WTC11 (cell line): ENCODE results near the gene CDK8. TPM values are rescaled to one million over a fixed set of nuclear protein-coding genes. Genes with fewer than 3 reads are reported as not detected.

Experiments
- ATAC-seq: fragments of 200-7000 bp; cut with Tn5 transposase; 2 replicates; pipeline ENCODE4 v1.10.0; 2021; ENCODE audit warnings: mild to moderate bottlenecking, moderate library complexity
- CTCF ChIA-PET: fragments of 300-600 bp; sonication (Branson Sonifier 250); formaldehyde crosslinking; loops from one replicate; lab custom pipeline; 2021; ENCODE audit warnings: antibody characterized with exemption; lab: Charles Lee
- POLR2A ChIA-PET: fragments of 350-600 bp; sonication (Branson Sonifier 250); formaldehyde crosslinking; loops from one replicate; lab custom pipeline; 2021; ENCODE audit warnings: antibody characterized with exemption; lab: Charles Lee
- DNase-seq: peaks from one replicate; pipeline ENCODE4 v3.0.0; 2021; ENCODE audit warnings: low spot score
- H3K27ac Mint-ChIP-seq: 2 replicates; pipeline ENCODE4 v1.8.0; 2021; ENCODE audit warnings: mixed read lengths
- H3K27me3 Mint-ChIP-seq: 2 replicates; pipeline ENCODE4 v1.8.0; 2021; ENCODE audit warnings: low read depth, mild to moderate bottlenecking, moderate library complexity, mixed read lengths
- H3K36me3 Mint-ChIP-seq: 2 replicates; pipeline ENCODE4 v1.8.0; 2021; ENCODE audit warnings: mixed read lengths
- H3K4me1 Mint-ChIP-seq: 2 replicates; pipeline ENCODE4 v1.8.0; 2022; ENCODE audit warnings: mixed read lengths
- H3K4me3 Mint-ChIP-seq: 2 replicates; pipeline ENCODE4 v1.8.0; 2021; ENCODE audit warnings: mild to moderate bottlenecking, moderate library complexity, mixed read lengths
- H3K9me3 Mint-ChIP-seq: 2 replicates; pipeline ENCODE4 v1.8.0; 2021; ENCODE audit warnings: mixed read lengths
- EMX1 ChIP-seq: fragments of 250-450 bp; sonication (Bioruptor Pico); IDR thresholded peaks from 2 replicates; pipeline ENCODE4 v1.8.0; 2021; ENCODE audit warnings: mild to moderate bottlenecking
- ETV6 ChIP-seq: sonication (generic); formaldehyde crosslinking; IDR thresholded peaks from 2 replicates; pipeline ENCODE4 v1.8.1; 2022; ENCODE audit warnings: mild to moderate bottlenecking, missing genetic modification reagents
- FOXJ3 ChIP-seq: sonication (generic); formaldehyde crosslinking; IDR thresholded peaks from 2 replicates; pipeline ENCODE4 v1.9.0; 2021; ENCODE audit warnings: missing genetic modification reagents, mild to moderate bottlenecking, borderline replicate concordance
- FOXK1 ChIP-seq: sonication (generic); formaldehyde crosslinking; IDR thresholded peaks from 2 replicates; pipeline ENCODE4 v1.8.0; 2022; ENCODE audit warnings: mild to moderate bottlenecking, moderate library complexity, missing genetic modification reagents
- FOXP1 ChIP-seq: sonication (generic); formaldehyde crosslinking; IDR thresholded peaks from 2 replicates; pipeline ENCODE4 v1.8.0; 2022; ENCODE audit warnings: missing genetic modification reagents, mild to moderate bottlenecking, moderate library complexity, borderline replicate concordance
- GTF2I ChIP-seq: fragments of 250-450 bp; sonication (Bioruptor Pico); conservative IDR thresholded peaks from 2 replicates; pipeline ENCODE4 v1.4.0; 2021; ENCODE audit warnings: mild to moderate bottlenecking
- JAZF1 ChIP-seq: fragments of 250-450 bp; sonication (Bioruptor Pico); IDR thresholded peaks from 2 replicates; pipeline ENCODE4 v1.9.0; 2021; ENCODE audit warnings: moderate library complexity, mild to moderate bottlenecking, inconsistent platforms
- KAT7 ChIP-seq: sonication (generic); formaldehyde crosslinking; IDR thresholded peaks from 2 replicates; pipeline ENCODE4 v1.8.1; 2023; ENCODE audit warnings: missing genetic modification reagents, mild to moderate bottlenecking, borderline replicate concordance
- NFE2L1 ChIP-seq: sonication (generic); formaldehyde crosslinking; IDR thresholded peaks from 2 replicates; pipeline ENCODE4 v1.8.1; 2023; ENCODE audit warnings: missing genetic modification reagents
- NFYB ChIP-seq: sonication (generic); formaldehyde crosslinking; conservative IDR thresholded peaks from 2 replicates; pipeline ENCODE4 v1.8.0; 2022; ENCODE audit warnings: low read depth, missing genetic modification reagents
- OVOL2 ChIP-seq: fragments of 250-450 bp; sonication (Bioruptor Pico); IDR thresholded peaks from 2 replicates; pipeline ENCODE4 v1.9.0; 2021; ENCODE audit warnings: mild to moderate bottlenecking, borderline replicate concordance
- PRRX2 ChIP-seq: fragments of 250-450 bp; sonication (Bioruptor Pico); IDR thresholded peaks from 2 replicates; pipeline ENCODE4 v1.8.0; 2021; ENCODE audit warnings: mild to moderate bottlenecking
- TEAD1 ChIP-seq: sonication (generic); formaldehyde crosslinking; IDR thresholded peaks from 2 replicates; pipeline ENCODE4 v1.8.0; 2022; ENCODE audit warnings: mild to moderate bottlenecking, missing genetic modification reagents
- TP53 ChIP-seq: sonication (generic); formaldehyde crosslinking; IDR thresholded peaks from 2 replicates; pipeline ENCODE4 v1.8.1; 2023; ENCODE audit warnings: mild to moderate bottlenecking, missing genetic modification reagents
- ZNF138 ChIP-seq: sonication (generic); formaldehyde crosslinking; conservative IDR thresholded peaks from 2 replicates; pipeline ENCODE4 v1.8.1; 2022; ENCODE audit warnings: mild to moderate bottlenecking, moderate library complexity, missing genetic modification reagents
- ZNF232 ChIP-seq: sonication (generic); formaldehyde crosslinking; IDR thresholded peaks from 2 replicates; pipeline ENCODE4 v1.8.0; 2022; ENCODE audit warnings: mild to moderate bottlenecking, missing genetic modification reagents
- ZNF396 ChIP-seq: fragments of 250-450 bp; sonication (Bioruptor Pico); IDR thresholded peaks from 2 replicates; pipeline ENCODE4 v1.8.0; 2021; ENCODE audit warnings: mild to moderate bottlenecking, moderate library complexity, borderline replicate concordance
- total RNA-seq: library from RNA; stranded (reverse); gene quantifications from 3 replicates; pipeline ENCODE4 v1.2.3, GENCODE V29; 2021
- TF ChIP-seq, protein P1 (sequence below): sonication (generic); formaldehyde crosslinking; IDR thresholded peaks from 2 replicates; pipeline ENCODE4 v1.8.1; 2023; ENCODE audit warnings: mild to moderate bottlenecking, missing genetic modification reagents, moderate library complexity
- TF ChIP-seq, protein P2 (sequence below): sonication (generic); formaldehyde crosslinking; IDR thresholded peaks from 2 replicates; pipeline ENCODE4 v1.8.0; 2023; ENCODE audit warnings: missing genetic modification reagents, mild to moderate bottlenecking, borderline replicate concordance
- TF ChIP-seq, protein P3 (sequence below): sonication (generic); formaldehyde crosslinking; conservative IDR thresholded peaks from 2 replicates; pipeline ENCODE4 v1.8.1; 2023; ENCODE audit warnings: mild to moderate bottlenecking, low read depth, missing genetic modification reagents, moderate library complexity
- TF ChIP-seq, protein P4 (sequence below): sonication (generic); formaldehyde crosslinking; IDR thresholded peaks from 2 replicates; pipeline ENCODE4 v1.8.0; 2022; ENCODE audit warnings: mild to moderate bottlenecking, missing genetic modification reagents
- TF ChIP-seq, protein P5 (sequence below): sonication (generic); formaldehyde crosslinking; IDR thresholded peaks from 2 replicates; pipeline ENCODE4 v1.8.0; 2022; ENCODE audit warnings: missing genetic modification reagents
- TF ChIP-seq, protein P6 (sequence below): fragments of 250-450 bp; sonication (Bioruptor Pico); IDR thresholded peaks from 2 replicates; pipeline ENCODE4 v1.9.0; 2021; ENCODE audit warnings: mild to moderate bottlenecking
- TF ChIP-seq, protein P7 (sequence below): sonication (generic); formaldehyde crosslinking; IDR thresholded peaks from 2 replicates; pipeline ENCODE4 v1.8.0; 2022; ENCODE audit warnings: mild to moderate bottlenecking, missing genetic modification reagents

The CDK8 gene
- total RNA-seq, 1 experiment from 2014 or later, result 21.4 TPM

DNA sequence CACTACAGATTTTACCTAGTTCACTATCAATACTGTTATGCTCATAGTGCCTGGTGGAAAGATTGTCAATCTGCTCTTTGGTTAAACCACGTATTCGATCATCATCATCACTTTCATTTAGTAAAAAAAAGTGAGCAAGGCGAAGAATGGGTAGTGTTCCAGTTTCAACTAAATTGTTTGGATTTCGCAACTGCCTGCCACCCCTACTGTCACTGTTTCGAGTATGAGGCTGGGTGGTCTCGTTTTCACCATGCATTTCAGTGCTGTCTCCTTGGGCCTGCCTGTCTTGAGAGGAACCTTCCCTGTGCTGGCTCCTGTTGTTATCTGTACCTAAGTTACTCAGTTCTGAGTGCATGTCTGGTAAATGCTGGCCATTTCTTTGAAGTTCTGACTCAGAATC is 39.9 kb upstream of the CDK8 start:
- TF ChIP-seq KAT7 (CRISPR knock-in tag), result no peak
- TF ChIP-seq FOXP1, result no peak
- TF ChIP-seq, protein P1, sequence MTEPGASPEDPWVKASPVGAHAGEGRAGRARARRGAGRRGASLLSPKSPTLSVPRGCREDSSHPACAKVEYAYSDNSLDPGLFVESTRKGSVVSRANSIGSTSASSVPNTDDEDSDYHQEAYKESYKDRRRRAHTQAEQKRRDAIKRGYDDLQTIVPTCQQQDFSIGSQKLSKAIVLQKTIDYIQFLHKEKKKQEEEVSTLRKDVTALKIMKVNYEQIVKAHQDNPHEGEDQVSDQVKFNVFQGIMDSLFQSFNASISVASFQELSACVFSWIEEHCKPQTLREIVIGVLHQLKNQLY, result no peak
- TF ChIP-seq OVOL2 (CRISPR knock-in tag), result no peak
- TF ChIP-seq NFE2L1 (CRISPR knock-in tag), result no peak
- no peak for TF ChIP-seq FOXK1
- TF ChIP-seq, protein P2, sequence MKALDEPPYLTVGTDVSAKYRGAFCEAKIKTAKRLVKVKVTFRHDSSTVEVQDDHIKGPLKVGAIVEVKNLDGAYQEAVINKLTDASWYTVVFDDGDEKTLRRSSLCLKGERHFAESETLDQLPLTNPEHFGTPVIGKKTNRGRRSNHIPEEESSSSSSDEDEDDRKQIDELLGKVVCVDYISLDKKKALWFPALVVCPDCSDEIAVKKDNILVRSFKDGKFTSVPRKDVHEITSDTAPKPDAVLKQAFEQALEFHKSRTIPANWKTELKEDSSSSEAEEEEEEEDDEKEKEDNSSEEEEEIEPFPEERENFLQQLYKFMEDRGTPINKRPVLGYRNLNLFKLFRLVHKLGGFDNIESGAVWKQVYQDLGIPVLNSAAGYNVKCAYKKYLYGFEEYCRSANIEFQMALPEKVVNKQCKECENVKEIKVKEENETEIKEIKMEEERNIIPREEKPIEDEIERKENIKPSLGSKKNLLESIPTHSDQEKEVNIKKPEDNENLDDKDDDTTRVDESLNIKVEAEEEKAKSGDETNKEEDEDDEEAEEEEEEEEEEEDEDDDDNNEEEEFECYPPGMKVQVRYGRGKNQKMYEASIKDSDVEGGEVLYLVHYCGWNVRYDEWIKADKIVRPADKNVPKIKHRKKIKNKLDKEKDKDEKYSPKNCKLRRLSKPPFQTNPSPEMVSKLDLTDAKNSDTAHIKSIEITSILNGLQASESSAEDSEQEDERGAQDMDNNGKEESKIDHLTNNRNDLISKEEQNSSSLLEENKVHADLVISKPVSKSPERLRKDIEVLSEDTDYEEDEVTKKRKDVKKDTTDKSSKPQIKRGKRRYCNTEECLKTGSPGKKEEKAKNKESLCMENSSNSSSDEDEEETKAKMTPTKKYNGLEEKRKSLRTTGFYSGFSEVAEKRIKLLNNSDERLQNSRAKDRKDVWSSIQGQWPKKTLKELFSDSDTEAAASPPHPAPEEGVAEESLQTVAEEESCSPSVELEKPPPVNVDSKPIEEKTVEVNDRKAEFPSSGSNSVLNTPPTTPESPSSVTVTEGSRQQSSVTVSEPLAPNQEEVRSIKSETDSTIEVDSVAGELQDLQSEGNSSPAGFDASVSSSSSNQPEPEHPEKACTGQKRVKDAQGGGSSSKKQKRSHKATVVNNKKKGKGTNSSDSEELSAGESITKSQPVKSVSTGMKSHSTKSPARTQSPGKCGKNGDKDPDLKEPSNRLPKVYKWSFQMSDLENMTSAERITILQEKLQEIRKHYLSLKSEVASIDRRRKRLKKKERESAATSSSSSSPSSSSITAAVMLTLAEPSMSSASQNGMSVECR, result no peak
- TF ChIP-seq PRRX2 (CRISPR knock-in tag), result no peak
- TF ChIP-seq EMX1 (CRISPR knock-in tag), result no peak
- TF ChIP-seq, protein P3, sequence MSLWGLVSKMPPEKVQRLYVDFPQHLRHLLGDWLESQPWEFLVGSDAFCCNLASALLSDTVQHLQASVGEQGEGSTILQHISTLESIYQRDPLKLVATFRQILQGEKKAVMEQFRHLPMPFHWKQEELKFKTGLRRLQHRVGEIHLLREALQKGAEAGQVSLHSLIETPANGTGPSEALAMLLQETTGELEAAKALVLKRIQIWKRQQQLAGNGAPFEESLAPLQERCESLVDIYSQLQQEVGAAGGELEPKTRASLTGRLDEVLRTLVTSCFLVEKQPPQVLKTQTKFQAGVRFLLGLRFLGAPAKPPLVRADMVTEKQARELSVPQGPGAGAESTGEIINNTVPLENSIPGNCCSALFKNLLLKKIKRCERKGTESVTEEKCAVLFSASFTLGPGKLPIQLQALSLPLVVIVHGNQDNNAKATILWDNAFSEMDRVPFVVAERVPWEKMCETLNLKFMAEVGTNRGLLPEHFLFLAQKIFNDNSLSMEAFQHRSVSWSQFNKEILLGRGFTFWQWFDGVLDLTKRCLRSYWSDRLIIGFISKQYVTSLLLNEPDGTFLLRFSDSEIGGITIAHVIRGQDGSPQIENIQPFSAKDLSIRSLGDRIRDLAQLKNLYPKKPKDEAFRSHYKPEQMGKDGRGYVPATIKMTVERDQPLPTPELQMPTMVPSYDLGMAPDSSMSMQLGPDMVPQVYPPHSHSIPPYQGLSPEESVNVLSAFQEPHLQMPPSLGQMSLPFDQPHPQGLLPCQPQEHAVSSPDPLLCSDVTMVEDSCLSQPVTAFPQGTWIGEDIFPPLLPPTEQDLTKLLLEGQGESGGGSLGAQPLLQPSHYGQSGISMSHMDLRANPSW, result no peak
- no peak for TF ChIP-seq TP53
- no peak for TF ChIP-seq NFYB (CRISPR knock-in tag)
- TF ChIP-seq ZNF232 (CRISPR knock-in tag), result no peak
- TF ChIP-seq, all 79 proteins: peak for 0
- Mint-ChIP-seq H3K27ac (no peak overlapping the region), H3K4me3 (no peak overlapping the region), H3K27me3 (no peaks in the 10 kb centered on the region), H3K4me1 (no peaks in the 10 kb centered on the region), H3K36me3 (peaks cover 43% of the 10 kb centered on the region), H3K9me3 (no peaks in the 10 kb centered on the region)
- no peak for ATAC-seq
- ChIA-PET CTCF (no interaction called here), POLR2A (no interaction called here)
- no peak for DNase-seq

DNA sequence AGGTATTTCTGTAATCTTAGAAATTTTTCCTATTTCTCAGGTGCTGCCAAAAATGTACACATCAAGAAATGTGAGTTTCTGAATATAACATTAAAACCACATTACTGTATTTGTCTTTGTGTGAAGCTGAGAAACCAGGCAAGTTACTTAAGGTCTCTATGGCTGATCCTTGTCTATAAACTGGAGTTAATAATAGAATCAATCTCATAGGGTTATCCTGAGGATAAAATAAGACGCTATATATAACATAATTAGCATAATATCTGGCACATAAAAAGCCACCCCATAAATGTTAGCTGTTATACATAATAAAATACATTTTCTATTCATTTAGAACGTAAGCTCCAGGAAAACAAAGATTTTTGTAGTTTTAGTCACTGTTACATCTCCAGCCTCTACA is 37.9 kb upstream of the CDK8 start:
- ChIA-PET POLR2A (no interaction called here), CTCF (interaction anchor here (0.6 kb wide), 1 partner anchor 31 kb away, joined by 3 read pairs; no protein-coding TSS in a partner anchor)
- H3K27me3 Mint-ChIP-seq, result no peaks in the 10 kb centered on the region
- no peaks in the 10 kb centered on the region for H3K9me3 Mint-ChIP-seq
- H3K27ac Mint-ChIP-seq, result no peak overlapping the region
- H3K4me3 Mint-ChIP-seq, result no peak overlapping the region
- DNase-seq (no peak), ATAC-seq (no peak)
- H3K36me3 Mint-ChIP-seq, result peaks cover 52% of the 10 kb centered on the region
- peaks cover 4% of the 10 kb centered on the region for H3K4me1 Mint-ChIP-seq
- no peak for TF ChIP-seq JAZF1 (CRISPR knock-in tag)
- TF ChIP-seq, protein P4, sequence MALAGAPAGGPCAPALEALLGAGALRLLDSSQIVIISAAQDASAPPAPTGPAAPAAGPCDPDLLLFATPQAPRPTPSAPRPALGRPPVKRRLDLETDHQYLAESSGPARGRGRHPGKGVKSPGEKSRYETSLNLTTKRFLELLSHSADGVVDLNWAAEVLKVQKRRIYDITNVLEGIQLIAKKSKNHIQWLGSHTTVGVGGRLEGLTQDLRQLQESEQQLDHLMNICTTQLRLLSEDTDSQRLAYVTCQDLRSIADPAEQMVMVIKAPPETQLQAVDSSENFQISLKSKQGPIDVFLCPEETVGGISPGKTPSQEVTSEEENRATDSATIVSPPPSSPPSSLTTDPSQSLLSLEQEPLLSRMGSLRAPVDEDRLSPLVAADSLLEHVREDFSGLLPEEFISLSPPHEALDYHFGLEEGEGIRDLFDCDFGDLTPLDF (CRISPR knock-in tag), result no peak
- TF ChIP-seq ZNF138 (CRISPR knock-in tag), result no peak
- TF ChIP-seq ETV6, result no peak
- TF ChIP-seq FOXJ3 (CRISPR knock-in tag), result no peak
- TF ChIP-seq, protein P5, sequence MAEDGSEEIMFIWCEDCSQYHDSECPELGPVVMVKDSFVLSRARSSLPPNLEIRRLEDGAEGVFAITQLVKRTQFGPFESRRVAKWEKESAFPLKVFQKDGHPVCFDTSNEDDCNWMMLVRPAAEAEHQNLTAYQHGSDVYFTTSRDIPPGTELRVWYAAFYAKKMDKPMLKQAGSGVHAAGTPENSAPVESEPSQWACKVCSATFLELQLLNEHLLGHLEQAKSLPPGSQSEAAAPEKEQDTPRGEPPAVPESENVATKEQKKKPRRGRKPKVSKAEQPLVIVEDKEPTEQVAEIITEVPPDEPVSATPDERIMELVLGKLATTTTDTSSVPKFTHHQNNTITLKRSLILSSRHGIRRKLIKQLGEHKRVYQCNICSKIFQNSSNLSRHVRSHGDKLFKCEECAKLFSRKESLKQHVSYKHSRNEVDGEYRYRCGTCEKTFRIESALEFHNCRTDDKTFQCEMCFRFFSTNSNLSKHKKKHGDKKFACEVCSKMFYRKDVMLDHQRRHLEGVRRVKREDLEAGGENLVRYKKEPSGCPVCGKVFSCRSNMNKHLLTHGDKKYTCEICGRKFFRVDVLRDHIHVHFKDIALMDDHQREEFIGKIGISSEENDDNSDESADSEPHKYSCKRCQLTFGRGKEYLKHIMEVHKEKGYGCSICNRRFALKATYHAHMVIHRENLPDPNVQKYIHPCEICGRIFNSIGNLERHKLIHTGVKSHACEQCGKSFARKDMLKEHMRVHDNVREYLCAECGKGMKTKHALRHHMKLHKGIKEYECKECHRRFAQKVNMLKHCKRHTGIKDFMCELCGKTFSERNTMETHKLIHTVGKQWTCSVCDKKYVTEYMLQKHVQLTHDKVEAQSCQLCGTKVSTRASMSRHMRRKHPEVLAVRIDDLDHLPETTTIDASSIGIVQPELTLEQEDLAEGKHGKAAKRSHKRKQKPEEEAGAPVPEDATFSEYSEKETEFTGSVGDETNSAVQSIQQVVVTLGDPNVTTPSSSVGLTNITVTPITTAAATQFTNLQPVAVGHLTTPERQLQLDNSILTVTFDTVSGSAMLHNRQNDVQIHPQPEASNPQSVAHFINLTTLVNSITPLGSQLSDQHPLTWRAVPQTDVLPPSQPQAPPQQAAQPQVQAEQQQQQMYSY, result no peak
- no peak for TF ChIP-seq EMX1 (CRISPR knock-in tag)
- TF ChIP-seq, protein P6, sequence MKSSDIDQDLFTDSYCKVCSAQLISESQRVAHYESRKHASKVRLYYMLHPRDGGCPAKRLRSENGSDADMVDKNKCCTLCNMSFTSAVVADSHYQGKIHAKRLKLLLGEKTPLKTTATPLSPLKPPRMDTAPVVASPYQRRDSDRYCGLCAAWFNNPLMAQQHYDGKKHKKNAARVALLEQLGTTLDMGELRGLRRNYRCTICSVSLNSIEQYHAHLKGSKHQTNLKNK, result no peak
- TF ChIP-seq, protein P7, sequence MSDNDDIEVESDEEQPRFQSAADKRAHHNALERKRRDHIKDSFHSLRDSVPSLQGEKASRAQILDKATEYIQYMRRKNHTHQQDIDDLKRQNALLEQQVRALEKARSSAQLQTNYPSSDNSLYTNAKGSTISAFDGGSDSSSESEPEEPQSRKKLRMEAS (CRISPR knock-in tag), result no peak
- no peak for TF ChIP-seq GTF2I (CRISPR knock-in tag)
- TF ChIP-seq ZNF396, result no peak
- TF ChIP-seq TEAD1, result no peak
